OCI-LY7 (cell line): ENCODE results near the gene TMPRSS9. TPM values are rescaled to one million over a fixed set of nuclear protein-coding genes. Genes with fewer than 3 reads are reported as not detected.

ENCODE experiments used
- BruUV-seq: library from RNA; stranded (reverse); fragments of 400-500 nt; replicated peaks from 2 replicates; lab custom pipeline; 2021; lab: Mats Ljungman, UMichigan
- CTCF ChIA-PET: fragments of 300-600 bp; sonication (Branson Sonifier 250); formaldehyde crosslinking; loops from one replicate; lab custom pipeline; 2022; ENCODE audit warnings: antibody characterized with exemption; ENCODE audit not compliant: unreplicated experiment; lab: Charles Lee
- POLR2A ChIA-PET: fragments of 300-600 bp; sonication (Branson Sonifier 250); formaldehyde crosslinking; loops from one replicate; lab custom pipeline; 2022; ENCODE audit warnings: antibody characterized with exemption; lab: Charles Lee
- DNase-seq: peaks from one replicate; pipeline ENCODE4 v3.0.0-alpha.2; 2015; ENCODE audit warnings: low spot score
- H2AFZ ChIP-seq: fragments of 200-600 bp; sonication (generic), shearing (Covaris generic); 2 replicates; pipeline ENCODE4 v1.6.1; 2014; ENCODE audit warnings: mild to moderate bottlenecking, antibody characterized with exemption, low read length, moderate library complexity
- H3K27ac ChIP-seq: fragments of 200-600 bp; sonication (generic); 2 replicates; pipeline ENCODE4 v1.5.1; 2014; ENCODE audit warnings: mixed run types, low read depth, mild to moderate bottlenecking, moderate library complexity, low read length, inconsistent platforms; ENCODE audit not compliant: poor library complexity, severe bottlenecking
- H3K36me3 ChIP-seq: fragments of 200-600 bp; sonication (generic); 2 replicates; pipeline ENCODE4 v1.6.1; 2014; ENCODE audit warnings: mild to moderate bottlenecking, antibody characterized with exemption, low read length, moderate library complexity, mixed read lengths; ENCODE audit not compliant: insufficient read depth
- H3K4me1 ChIP-seq: fragments of 200-600 bp; sonication (generic); 2 replicates; pipeline ENCODE4 v1.5.1; 2014; ENCODE audit warnings: mild to moderate bottlenecking, low read length; ENCODE audit not compliant: insufficient read depth, poor library complexity, severe bottlenecking
- H3K4me2 ChIP-seq: fragments of 200-600 bp; sonication (generic); 2 replicates; pipeline ENCODE4 v1.6.1; 2014; ENCODE audit warnings: mild to moderate bottlenecking, low read length
- H3K4me3 ChIP-seq: fragments of 200-600 bp; sonication (generic); 2 replicates; pipeline ENCODE4 v1.5.1; 2014; ENCODE audit warnings: mild to moderate bottlenecking, low read depth, low read length; ENCODE audit not compliant: poor library complexity, severe bottlenecking
- H3K79me2 ChIP-seq: fragments of 200-600 bp; sonication (generic); 2 replicates; pipeline ENCODE4 v1.6.1; 2016; ENCODE audit warnings: low read depth, mild to moderate bottlenecking, low read length, moderate library complexity, mixed read lengths; ENCODE audit not compliant: insufficient read depth
- H3K9me2 ChIP-seq: fragments of 200-600 bp; sonication (generic); 2 replicates; pipeline ENCODE4 v1.6.1; 2016; ENCODE audit warnings: mild to moderate bottlenecking, low read length, mixed read lengths; ENCODE audit not compliant: insufficient read depth
- H3K9me3 ChIP-seq: fragments of 200-600 bp; sonication (generic); 2 replicates; pipeline ENCODE4 v1.6.1; 2014; ENCODE audit warnings: mild to moderate bottlenecking, mixed run types, low read length, mixed read lengths
- H4K20me1 ChIP-seq: fragments of 200-600 bp; sonication (generic); 2 replicates; pipeline ENCODE4 v1.6.1; 2014; ENCODE audit warnings: mild to moderate bottlenecking, antibody characterized with exemption, low read length, moderate library complexity, mixed read lengths; ENCODE audit not compliant: insufficient read depth
- CTCF ChIP-seq: fragments of 200-600 bp; sonication (generic); conservative IDR thresholded peaks from 2 replicates; pipeline ENCODE4 v1.5.1; 2014; ENCODE audit warnings: mild to moderate bottlenecking, antibody characterized with exemption, low read length, moderate library complexity, mixed read lengths
- EZH2phosphoT487 ChIP-seq: fragments of 200-600 bp; sonication (generic); IDR thresholded peaks from 2 replicates; pipeline ENCODE4 v1.6.1; 2018; ENCODE audit warnings: low read depth, borderline replicate concordance, mild to moderate bottlenecking, mixed run types, antibody characterized with exemption, low read length, moderate library complexity, mixed read lengths
- intact Hi-C: fragments of 100-400 bp; cut with micrococcal nuclease; formaldehyde crosslinking; loops from one replicate; pipeline ENCODE4 v1.10.0; 2022; ENCODE audit not compliant: unreplicated experiment
- total RNA-seq, 2 experiments: library from RNA; depleted of rRNA in 1 of 2; stranded (reverse); fragments of >200 nt in 1 of 2; shearing (Covaris generic) in 1 of 2; gene quantifications; 2 replicates each; pipeline ENCODE4 v1.2.3, GENCODE V29; 2014 to 2022

Gene TMPRSS9
- total RNA-seq, 2 experiments from 2014 or later, result 0.44 TPM; not detected in 1

GRCh38 chr19:2412449-2412848 is 52.4 kb downstream of the TMPRSS9 start:
- no peak for DNase-seq
- BruUV-seq, result no TSS peak
- Histone ChIP-seq H3K27ac (no peak overlapping the region), H3K4me3 (no peak overlapping the region), H3K9me3 (no peaks in the 10 kb centered on the region), H2AFZ (no peak overlapping the region), H3K79me2 (no peaks in the 10 kb centered on the region), H3K36me3 (peaks cover 15% of the 10 kb centered on the region), H3K4me1 (no peaks in the 10 kb centered on the region), H3K9me2 (no peaks in the 10 kb centered on the region), H4K20me1 (no peaks in the 10 kb centered on the region), H3K4me2 (no peak overlapping the region)
- ChIA-PET POLR2A (interaction anchor here (0.5 kb wide), 1 partner anchor 9 kb away, joined by 3 read pairs; no protein-coding TSS in a partner anchor), CTCF (no interaction called here)
- intact Hi-C loops, result no loop called here
- TF ChIP-seq CTCF, result no peak
- no peak for TF ChIP-seq EZH2phosphoT487

GRCh38 chr19:2413159-2413558 is 53.1 kb downstream of the TMPRSS9 start:
- Histone ChIP-seq H3K9me2 (no peaks in the 10 kb centered on the region), H3K36me3 (peaks cover 20% of the 10 kb centered on the region), H3K4me1 (no peaks in the 10 kb centered on the region), H3K4me2 (no peak overlapping the region), H4K20me1 (no peaks in the 10 kb centered on the region), H3K4me3 (no peak overlapping the region), H3K27ac (no peak overlapping the region), H3K79me2 (no peaks in the 10 kb centered on the region), H3K9me3 (no peaks in the 10 kb centered on the region), H2AFZ (no peak overlapping the region)
- TF ChIP-seq CTCF (no peak), EZH2phosphoT487 (no peak)
- BruUV-seq, result no TSS peak
- ChIA-PET CTCF (no interaction called here), POLR2A (no interaction called here)
- DNase-seq, result no peak
- intact Hi-C loops, result no loop called here

- peaks cover 20% of the 10 kb centered on the region for H3K36me3 ChIP-seq
- DNase-seq, result no peak
- H4K20me1 ChIP-seq, result no peaks in the 10 kb centered on the region
- POLR2A ChIA-PET, result no interaction called here
- no peak for TF ChIP-seq EZH2phosphoT487
- no peak for TF ChIP-seq CTCF
- CTCF ChIA-PET, result no interaction called here
- H2AFZ ChIP-seq, result no peak overlapping the region
- no peak overlapping the region for H3K4me3 ChIP-seq
- intact Hi-C loops, result no loop called here
- no peaks in the 10 kb centered on the region for H3K9me3 ChIP-seq
- H3K4me1 ChIP-seq, result no peaks in the 10 kb centered on the region
- H3K9me2 ChIP-seq, result no peaks in the 10 kb centered on the region
- H3K79me2 ChIP-seq, result no peaks in the 10 kb centered on the region
- TSS peak; percentile 45 for BruUV-seq
- H3K27ac ChIP-seq, result no peak overlapping the region
- no peak overlapping the region for H3K4me2 ChIP-seq
These were observed 53.6 kb downstream of the TMPRSS9 start for GRCh38 chr19:2413629-2414028.
